Cardiac muscle cell (in vitro differentiated cells and primary cell): Measurements from ENCODE around the gene ATG16L1. TPM values are rescaled to one million over a fixed set of nuclear protein-coding genes. Genes with fewer than 3 reads are reported as not detected.

Experiments used
- DNase-seq, 2 donors: peaks; one replicate each; pipeline versions ENCODE4 v3.0.0 to v3.0.0-alpha.2; 2010 to 2017; ENCODE audit warnings: low read depth in 1 of 2, low spot score in 1 of 2
- H3K27ac ChIP-seq: fragments of 200-600 bp; sonication (generic); 2 replicates; pipeline ENCODE4 v1.5.1; 2016
- H3K27me3 ChIP-seq: fragments of 200-600 bp; sonication (generic); 2 replicates; pipeline ENCODE4 v1.6.0; 2016; ENCODE audit warnings: control low read depth
- H3K36me3 ChIP-seq: fragments of 200-600 bp; sonication (generic); 2 replicates; pipeline ENCODE4 v1.5.1; 2016; ENCODE audit warnings: control low read depth
- H3K4me1 ChIP-seq: fragments of 200-600 bp; sonication (generic); 2 replicates; pipeline ENCODE4 v1.8.1; 2017; ENCODE audit warnings: low read depth, mild to moderate bottlenecking, mixed run types
- H3K4me3 ChIP-seq: fragments of 200-600 bp; sonication (generic); 2 replicates; pipeline ENCODE4 v1.5.1; 2016; ENCODE audit warnings: mild to moderate bottlenecking
- H3K9me3 ChIP-seq: fragments of 200-600 bp; sonication (generic); 2 replicates; pipeline ENCODE4 v1.5.1; 2017; ENCODE audit warnings: low read depth, mild to moderate bottlenecking, control low read depth
- CTCF ChIP-seq: IDR thresholded peaks from 2 replicates; pipeline ENCODE4 v1.5.1; 2012; ENCODE audit warnings: low read depth, mild to moderate bottlenecking, low read length
- polyA plus RNA-seq: library from polyadenylated mRNA; unstranded; fragments of >200 nt; fragmentation: Nextera tagmentation; extraction: Ambion mirVana; gene quantifications from 2 replicates; pipeline ENCODE4 v1.2.1, GENCODE V29; 2016
- total RNA-seq: library from RNA; depleted of rRNA; stranded (reverse); fragments of >200 nt; gene quantifications from 2 replicates; pipeline ENCODE4 v1.2.3, GENCODE V29; 2016

ATG16L1 gene
- total and polyA plus RNA-seq, 2 experiments from 2014 or later, result 18.5 to 36.1 TPM

DNA sequence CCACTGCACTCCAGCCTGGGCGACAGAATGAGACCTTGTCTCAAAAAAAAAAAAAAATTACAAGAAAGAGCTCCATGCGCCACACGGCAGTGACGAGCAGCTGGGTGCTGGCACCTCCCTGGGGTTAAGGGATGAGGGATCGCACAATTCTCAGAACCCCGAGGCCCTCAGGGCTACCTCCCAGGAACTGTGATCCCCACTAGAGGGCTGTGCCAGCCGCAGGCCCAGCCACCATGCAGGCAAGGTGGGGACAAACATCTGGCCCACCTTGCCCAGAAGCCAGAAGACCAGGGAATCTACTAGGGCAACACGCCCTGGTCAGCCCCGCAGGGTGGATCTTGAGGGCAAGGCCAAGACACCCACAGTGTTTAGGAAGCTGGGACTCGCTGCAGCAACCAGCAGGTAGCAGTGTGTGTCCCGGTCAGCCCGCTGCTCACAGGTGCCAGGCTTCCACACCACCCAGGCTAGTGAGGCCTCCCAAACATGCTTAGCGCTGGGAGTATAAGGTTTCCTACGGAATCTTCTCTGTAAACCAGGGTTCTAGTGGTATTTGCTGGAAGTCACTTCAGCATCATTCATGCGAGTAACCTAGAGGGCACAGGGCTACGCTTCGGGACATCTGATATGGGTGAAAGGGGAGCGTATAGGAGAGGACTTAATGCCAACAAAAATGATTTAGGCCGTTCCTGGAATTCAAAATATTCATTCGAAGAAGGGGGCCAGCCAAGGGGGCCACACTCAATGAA, 62.9 kb downstream of the ATG16L1 start:
- H3K27ac ChIP-seq, result no peak overlapping the region
- no peaks in the 10 kb centered on the region for H3K9me3 ChIP-seq
- no peak for DNase-seq
- no peaks in the 10 kb centered on the region for H3K4me1 ChIP-seq
- H3K36me3 ChIP-seq, result no peaks in the 10 kb centered on the region
- no peak for TF ChIP-seq CTCF
- no peak overlapping the region for H3K4me3 ChIP-seq
- no peaks in the 10 kb centered on the region for H3K27me3 ChIP-seq

- no peaks in the 10 kb centered on the region for H3K27me3 ChIP-seq
- H3K4me3 ChIP-seq, result no peak overlapping the region
- DNase-seq, result peak in 1 of 2 donors; percentile 24
- H3K36me3 ChIP-seq, result no peaks in the 10 kb centered on the region
- no peak overlapping the region for H3K27ac ChIP-seq
- no peak for TF ChIP-seq CTCF
- no peaks in the 10 kb centered on the region for H3K9me3 ChIP-seq
- H3K4me1 ChIP-seq, result no peaks in the 10 kb centered on the region
Measured at GRCh38 chr2:233317196-233317943, 65.9 kb downstream of the ATG16L1 start.

DNA sequence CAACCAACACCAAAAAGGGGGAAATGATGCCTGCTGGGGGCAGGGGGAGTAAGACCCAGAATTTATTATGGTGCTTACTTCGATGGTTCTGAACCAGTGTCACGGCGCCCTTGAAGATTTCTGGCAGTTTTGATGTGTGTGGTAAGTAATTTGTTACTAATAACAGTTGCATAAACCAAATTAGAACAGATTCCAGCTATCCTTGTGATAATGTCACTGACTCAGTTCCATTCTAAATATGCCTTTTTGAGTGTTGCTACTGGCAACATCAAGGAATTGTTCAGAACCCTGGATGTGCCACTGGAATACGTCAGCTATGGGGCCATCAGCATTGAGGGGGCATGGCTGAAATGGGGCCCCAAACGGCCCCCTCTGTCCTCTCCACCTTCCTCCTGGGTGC, 67.8 kb downstream of the ATG16L1 start:
- DNase-seq, result no peak
- no peak overlapping the region for H3K27ac ChIP-seq
- H3K9me3 ChIP-seq, result no peaks in the 10 kb centered on the region
- H3K27me3 ChIP-seq, result no peaks in the 10 kb centered on the region
- no peaks in the 10 kb centered on the region for H3K4me1 ChIP-seq
- no peaks in the 10 kb centered on the region for H3K36me3 ChIP-seq
- H3K4me3 ChIP-seq, result no peak overlapping the region
- no peak for TF ChIP-seq CTCF

DNA sequence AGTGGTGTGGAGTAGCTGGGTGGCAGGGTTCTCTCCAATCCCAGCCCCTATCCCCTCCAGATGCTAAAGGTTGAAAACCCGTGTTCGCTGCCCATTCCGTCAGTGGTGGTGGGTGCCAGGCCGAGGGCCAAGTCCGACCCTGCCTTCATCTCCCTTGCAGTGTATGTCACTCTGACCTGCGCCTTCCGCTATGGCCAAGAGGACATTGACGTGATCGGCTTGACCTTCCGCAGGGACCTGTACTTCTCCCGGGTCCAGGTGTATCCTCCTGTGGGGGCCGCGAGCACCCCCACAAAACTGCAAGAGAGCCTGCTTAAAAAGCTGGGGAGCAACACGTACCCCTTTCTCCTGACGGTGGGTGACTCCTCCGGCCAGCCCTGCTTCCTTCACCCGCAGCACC, 69.0 kb downstream of the ATG16L1 start:
- no peak for DNase-seq
- Histone ChIP-seq H3K27ac (no peak overlapping the region), H3K27me3 (no peaks in the 10 kb centered on the region), H3K4me3 (no peak overlapping the region), H3K4me1 (no peaks in the 10 kb centered on the region), H3K9me3 (no peaks in the 10 kb centered on the region), H3K36me3 (no peaks in the 10 kb centered on the region)
- TF ChIP-seq CTCF, result no peak

DNA sequence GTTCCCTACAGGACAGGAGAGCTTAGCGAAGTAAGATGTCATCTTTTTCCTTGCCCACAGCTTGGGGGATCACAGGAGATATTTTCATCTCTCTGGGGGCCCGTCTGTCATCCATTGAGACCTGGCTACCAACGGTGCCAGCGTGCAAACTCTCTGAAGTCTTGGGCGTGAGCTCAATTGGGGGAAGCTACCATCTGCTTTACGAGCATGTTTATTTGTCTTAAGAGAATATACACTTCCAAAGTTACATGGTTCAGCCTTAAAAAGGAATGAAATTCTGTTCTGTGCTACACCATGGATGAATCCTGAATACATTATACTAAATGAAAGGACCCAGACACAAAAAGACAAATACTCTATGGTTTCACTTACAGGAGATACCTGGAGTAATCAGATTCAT, 69.7 kb downstream of the ATG16L1 start:
- DNase-seq, result no peak
- Histone ChIP-seq H3K27me3 (no peaks in the 10 kb centered on the region), H3K4me1 (no peaks in the 10 kb centered on the region), H3K4me3 (no peak overlapping the region), H3K27ac (no peak overlapping the region), H3K9me3 (no peaks in the 10 kb centered on the region), H3K36me3 (no peaks in the 10 kb centered on the region)
- TF ChIP-seq CTCF, result no peak
